GM12878 (cell line): Measurements from ENCODE around the gene JCHAIN.

ENCODE experiments used
- BRCA1 ChIP-seq: IDR thresholded peaks from 2 replicates; pipeline ENCODE4 v1.6.1; 2011; ENCODE audit warnings: low read depth, low read length, improper control_type of control experiment
- NFYB ChIP-seq: IDR thresholded peaks from 2 replicates; pipeline ENCODE4 v1.6.1; 2011; ENCODE audit warnings: low read depth, mild to moderate bottlenecking, low read length, improper control_type of control experiment, moderate library complexity; ENCODE audit not compliant: insufficient read depth
- NR2F1 ChIP-seq: fragments of 450-650 bp; conservative IDR thresholded peaks from 2 replicates; pipeline ENCODE4 v1.6.1; 2017; ENCODE audit warnings: mild to moderate bottlenecking
- RCOR1 ChIP-seq: conservative IDR thresholded peaks from 2 replicates; pipeline ENCODE4 v1.6.1; 2012; ENCODE audit warnings: low read depth, low read length, improper control_type of control experiment
- ZNF24 ChIP-seq: fragments of 450-650 bp; IDR thresholded peaks from 2 replicates; pipeline ENCODE4 v1.6.1; 2017; ENCODE audit warnings: antibody characterized with exemption, mild to moderate bottlenecking
- ZSCAN29 ChIP-seq: fragments of 450-650 bp; IDR thresholded peaks from 2 replicates; pipeline ENCODE4 v1.6.1; 2017; ENCODE audit warnings: mild to moderate bottlenecking, moderate library complexity
- TF ChIP-seq, protein P1 (sequence below), 3 experiments: IDR thresholded peaks in 2 of 3; conservative IDR thresholded peaks in 1 of 3; 2 replicates each; pipeline ENCODE4 v1.5.1; 2011; ENCODE audit warnings: low read depth in 3 of 3, low read length in 3 of 3, mild to moderate bottlenecking in 3 of 3, control low read depth in 2 of 3, moderate library complexity in 2 of 3, inconsistent platforms in 1 of 3, mixed read lengths in 1 of 3; ENCODE audit not compliant: control insufficient read depth in 2 of 3, insufficient read depth in 1 of 3; ENCODE audit errors: extremely low read depth in 1 of 3
- TF ChIP-seq, protein P2 (sequence below): fragments of 150-350 bp; IDR thresholded peaks from 2 replicates; pipeline ENCODE4 v1.6.1; 2016; ENCODE audit warnings: low read depth, low read length

DNA sequence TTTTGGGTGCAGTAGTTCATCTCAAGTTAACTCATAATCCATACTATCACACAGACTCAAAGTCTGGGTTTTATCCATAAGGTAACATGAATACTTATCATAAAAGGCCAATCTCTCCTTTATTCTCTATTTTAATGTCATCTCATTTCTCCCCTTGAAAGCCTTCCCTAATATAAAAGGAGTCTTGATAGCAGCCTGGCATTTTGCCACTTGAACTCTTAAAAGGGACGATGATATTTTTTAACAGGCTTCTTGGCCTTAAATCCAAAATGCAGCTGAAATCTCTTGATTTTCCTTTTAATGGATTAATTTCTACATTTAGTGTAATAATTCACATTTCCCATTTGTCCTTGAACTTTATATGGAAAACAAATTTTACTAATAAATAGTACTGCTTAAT is 8.4 kb upstream of the JCHAIN start:
- TF ChIP-seq, protein P1, sequence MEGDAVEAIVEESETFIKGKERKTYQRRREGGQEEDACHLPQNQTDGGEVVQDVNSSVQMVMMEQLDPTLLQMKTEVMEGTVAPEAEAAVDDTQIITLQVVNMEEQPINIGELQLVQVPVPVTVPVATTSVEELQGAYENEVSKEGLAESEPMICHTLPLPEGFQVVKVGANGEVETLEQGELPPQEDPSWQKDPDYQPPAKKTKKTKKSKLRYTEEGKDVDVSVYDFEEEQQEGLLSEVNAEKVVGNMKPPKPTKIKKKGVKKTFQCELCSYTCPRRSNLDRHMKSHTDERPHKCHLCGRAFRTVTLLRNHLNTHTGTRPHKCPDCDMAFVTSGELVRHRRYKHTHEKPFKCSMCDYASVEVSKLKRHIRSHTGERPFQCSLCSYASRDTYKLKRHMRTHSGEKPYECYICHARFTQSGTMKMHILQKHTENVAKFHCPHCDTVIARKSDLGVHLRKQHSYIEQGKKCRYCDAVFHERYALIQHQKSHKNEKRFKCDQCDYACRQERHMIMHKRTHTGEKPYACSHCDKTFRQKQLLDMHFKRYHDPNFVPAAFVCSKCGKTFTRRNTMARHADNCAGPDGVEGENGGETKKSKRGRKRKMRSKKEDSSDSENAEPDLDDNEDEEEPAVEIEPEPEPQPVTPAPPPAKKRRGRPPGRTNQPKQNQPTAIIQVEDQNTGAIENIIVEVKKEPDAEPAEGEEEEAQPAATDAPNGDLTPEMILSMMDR (IDR thresholded peaks at IDR 0.05 in 2 of 3, conservative IDR thresholded peaks at IDR 0.05 in 1 of 3; ENCODE audit: control insufficient read depth in 2 of 3, extremely low read depth in 1 of 3, insufficient read depth in 1 of 3, low read depth in 3 of 3, low read length in 3 of 3), result no peak
- TF ChIP-seq NR2F1, result no peak
- no peak for TF ChIP-seq NFYB
- TF ChIP-seq, protein P2, sequence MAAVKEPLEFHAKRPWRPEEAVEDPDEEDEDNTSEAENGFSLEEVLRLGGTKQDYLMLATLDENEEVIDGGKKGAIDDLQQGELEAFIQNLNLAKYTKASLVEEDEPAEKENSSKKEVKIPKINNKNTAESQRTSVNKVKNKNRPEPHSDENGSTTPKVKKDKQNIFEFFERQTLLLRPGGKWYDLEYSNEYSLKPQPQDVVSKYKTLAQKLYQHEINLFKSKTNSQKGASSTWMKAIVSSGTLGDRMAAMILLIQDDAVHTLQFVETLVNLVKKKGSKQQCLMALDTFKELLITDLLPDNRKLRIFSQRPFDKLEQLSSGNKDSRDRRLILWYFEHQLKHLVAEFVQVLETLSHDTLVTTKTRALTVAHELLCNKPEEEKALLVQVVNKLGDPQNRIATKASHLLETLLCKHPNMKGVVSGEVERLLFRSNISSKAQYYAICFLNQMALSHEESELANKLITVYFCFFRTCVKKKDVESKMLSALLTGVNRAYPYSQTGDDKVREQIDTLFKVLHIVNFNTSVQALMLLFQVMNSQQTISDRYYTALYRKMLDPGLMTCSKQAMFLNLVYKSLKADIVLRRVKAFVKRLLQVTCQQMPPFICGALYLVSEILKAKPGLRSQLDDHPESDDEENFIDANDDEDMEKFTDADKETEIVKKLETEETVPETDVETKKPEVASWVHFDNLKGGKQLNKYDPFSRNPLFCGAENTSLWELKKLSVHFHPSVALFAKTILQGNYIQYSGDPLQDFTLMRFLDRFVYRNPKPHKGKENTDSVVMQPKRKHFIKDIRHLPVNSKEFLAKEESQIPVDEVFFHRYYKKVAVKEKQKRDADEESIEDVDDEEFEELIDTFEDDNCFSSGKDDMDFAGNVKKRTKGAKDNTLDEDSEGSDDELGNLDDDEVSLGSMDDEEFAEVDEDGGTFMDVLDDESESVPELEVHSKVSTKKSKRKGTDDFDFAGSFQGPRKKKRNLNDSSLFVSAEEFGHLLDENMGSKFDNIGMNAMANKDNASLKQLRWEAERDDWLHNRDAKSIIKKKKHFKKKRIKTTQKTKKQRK, result no peak
- no peak for TF ChIP-seq ZSCAN29
- TF ChIP-seq BRCA1, result no peak
- no peak for TF ChIP-seq RCOR1
- TF ChIP-seq ZNF24, result no peak
